ENCODE measurements around the gene GRK5.
"Not testable (repeated sequence)": the region's sequence is repeated elsewhere in the genome, so short reads cannot be mapped to it uniquely, and the experiment has no call there.

DNA sequence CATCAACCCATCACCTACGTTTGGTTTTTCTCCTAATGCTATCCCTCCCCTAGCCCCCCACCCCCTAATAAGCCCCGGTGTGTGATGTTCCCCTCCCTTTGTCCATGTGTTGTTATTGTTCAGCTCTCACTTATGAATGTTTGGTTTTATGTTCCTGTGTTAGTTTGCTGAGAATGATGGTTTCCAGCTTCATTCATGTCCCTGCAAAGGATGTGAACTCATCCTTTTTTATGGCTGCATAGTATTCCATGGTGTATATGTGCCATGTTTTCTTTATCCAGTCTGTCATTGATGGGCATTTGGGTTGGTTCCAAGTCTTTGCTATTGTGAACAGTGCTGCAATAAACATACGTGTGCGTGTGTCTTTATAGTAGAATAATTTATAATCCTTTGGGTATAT, 32.3 kb downstream of the GRK5 start:
- TF ChIP-seq POLR2A, CTCF (IDR thresholded peaks at IDR 0.05): not testable (repeated sequence)

All from tibial nerve (tissue), 3 donors.